K562 (cell line): ENCODE results near the gene POGZ. TPM values are rescaled to one million over a fixed set of nuclear protein-coding genes. Genes with fewer than 3 reads are reported as not detected.

Source experiments
- ATAC-seq: fragments of 200-7000 bp; cut with Tn5 transposase; 3 replicates; pipeline ENCODE4 v1.9.1; 2020; ENCODE audit warnings: moderate library complexity
- BruUV-seq: library from RNA; stranded (reverse); fragments of 400-500 nt; replicated peaks from 2 replicates; lab custom pipeline; 2021; lab: Mats Ljungman, UMichigan
- CTCF ChIA-PET: fragments of 300-600 bp; formaldehyde crosslinking; extraction: SDS; loops from one replicate; lab custom pipeline; 2021; ENCODE audit warnings: low intra/inter-chr PET ratio; lab: Yijun Ruan, JAX
- POLR2A ChIA-PET: fragments of 300-600, 350-650 bp; sonication (Branson Sonifier 250); formaldehyde crosslinking; extraction: SDS; loops from one replicate; lab custom pipeline; 2021; ENCODE audit warnings: antibody characterized with exemption, inconsistent platforms; lab: Yijun Ruan, JAX
- DNase-seq, 4 experiments: peaks; one replicate each; pipeline versions ENCODE4 v3.0.0 to v3.0.0-alpha.2; 2011 to 2018; ENCODE audit warnings: low spot score in 3 of 4, mixed read lengths in 3 of 4; ENCODE audit errors: extremely low read depth in 1 of 4
- FAIRE-seq: peaks from 2 replicates; lab custom pipeline; 2011; peaks lifted over from hg19 to GRCh38; lab: Jason Lieb, UNC
- H2AFZ ChIP-seq: 2 replicates; pipeline ENCODE4 v1.6.0; 2011; ENCODE audit warnings: low read depth, low read length, control low read depth, inconsistent platforms
- H3K27ac ChIP-seq: fragments of 200-600 bp; 3 replicates; pipeline ENCODE4 v1.8.0; 2011; ENCODE audit warnings: low read depth, mild to moderate bottlenecking, control low read depth, inconsistent platforms, low read length, moderate library complexity, mixed read lengths; ENCODE audit errors: extremely low read depth
- H3K27me3 ChIP-seq, 2 experiments: fragments of 300-600 bp in 1 of 2; 2 replicates in 1 of 2; 3 replicates in 1 of 2; pipeline versions ENCODE4 v1.6.0 to v1.8.0; 2011; ENCODE audit warnings: inconsistent platforms in 2 of 2, low read length in 2 of 2, mild to moderate bottlenecking in 1 of 2, mixed read lengths in 1 of 2, moderate library complexity in 1 of 2; ENCODE audit not compliant: control insufficient read depth in 2 of 2, insufficient read depth in 2 of 2
- H3K36me3 ChIP-seq: fragments of 300-600 bp; 3 replicates; pipeline ENCODE4 v1.8.0; 2011; ENCODE audit warnings: mild to moderate bottlenecking, low read length, inconsistent platforms; ENCODE audit not compliant: control insufficient read depth, insufficient read depth
- H3K4me1 ChIP-seq, 2 experiments: fragments of 200-600 bp in 1 of 2; replicated peaks in 1 of 2; 2 replicates in 1 of 2; 3 replicates in 1 of 2; pipeline versions ENCODE4 v1.5.1 to v1.8.0; 2011; ENCODE audit warnings: inconsistent platforms in 2 of 2, low read length in 2 of 2, mild to moderate bottlenecking in 1 of 2, mixed read lengths in 1 of 2, moderate library complexity in 1 of 2; ENCODE audit not compliant: control insufficient read depth in 2 of 2, insufficient read depth in 2 of 2
- H3K4me2 ChIP-seq: 2 replicates; pipeline ENCODE4 v1.6.1; 2011; ENCODE audit warnings: low read length, control low read depth, inconsistent platforms, mixed read lengths; ENCODE audit not compliant: insufficient read depth
- H3K4me3 ChIP-seq: fragments of 200-600 bp; sonication (generic), shearing (Covaris generic); 2 replicates; pipeline ENCODE4 v1.5.1; 2016; ENCODE audit warnings: control low read depth, inconsistent platforms
- H3K79me2 ChIP-seq: fragments of 200-600 bp; 3 replicates; pipeline ENCODE4 v1.8.0; 2011; ENCODE audit warnings: low read length, inconsistent platforms; ENCODE audit not compliant: control insufficient read depth, insufficient read depth
- H3K9ac ChIP-seq, 2 experiments: 2 replicates each; pipeline versions ENCODE4 v1.6.0 to v1.6.1; 2011; ENCODE audit warnings: low read depth in 2 of 2, low read length in 2 of 2, control low read depth in 1 of 2, inconsistent platforms in 1 of 2, mild to moderate bottlenecking in 1 of 2, mixed read lengths in 1 of 2; ENCODE audit not compliant: insufficient read depth in 1 of 2
- H3K9me1 ChIP-seq: one replicate; pipeline ENCODE4 v1.6.0; 2011; ENCODE audit warnings: inconsistent platforms, mild to moderate bottlenecking, low read length, moderate library complexity; ENCODE audit not compliant: control insufficient read depth, insufficient read depth
- H3K9me3 ChIP-seq: replicated peaks from 2 replicates; pipeline ENCODE4 v1.5.1; 2011; ENCODE audit warnings: low read depth, low read length, inconsistent platforms; ENCODE audit not compliant: control insufficient read depth, insufficient read depth
- H4K20me1 ChIP-seq: replicated peaks from 2 replicates; pipeline ENCODE4 v1.6.1; 2011; ENCODE audit warnings: low read length, inconsistent platforms, mixed read lengths; ENCODE audit not compliant: control insufficient read depth, insufficient read depth
- CBX1 ChIP-seq: sonication (generic); IDR thresholded peaks from 2 replicates; pipeline ENCODE4 v1.6.1; 2016; ENCODE audit warnings: antibody characterized with exemption, low read depth, mild to moderate bottlenecking
- CBX3 ChIP-seq, 2 experiments: IDR thresholded peaks; 1 replicate in 1 of 2; 2 replicates in 1 of 2; pipeline ENCODE4 v1.6.1; 2012; ENCODE audit warnings: inconsistent platforms in 2 of 2, low read length in 2 of 2, borderline replicate concordance in 1 of 2, control low read depth in 1 of 2
- CBX5 ChIP-seq: IDR thresholded peaks from 2 replicates; pipeline ENCODE4 v1.6.1; 2014; ENCODE audit warnings: low read depth, borderline replicate concordance
- ERF ChIP-seq: fragments of 450-650 bp; formaldehyde crosslinking; IDR thresholded peaks from 2 replicates; pipeline ENCODE4 v1.4.0; 2020; ENCODE audit warnings: mild to moderate bottlenecking, mixed read lengths
- NR2C2 ChIP-seq, 2 experiments: fragments of 200-800 bp in 1 of 2; sonication (Bioruptor generic) in 1 of 2; sonication (generic) in 1 of 2; formaldehyde crosslinking in 1 of 2; IDR thresholded peaks; 2 replicates each; pipeline versions ENCODE4 v1.6.1 to v1.8.0; 2016 to 2022; ENCODE audit warnings: mild to moderate bottlenecking in 1 of 2, missing compliant biosample characterization in 1 of 2, missing genetic modification characterization in 1 of 2, missing genetic modification reagents in 1 of 2
- PCBP1 ChIP-seq: fragments of 200-400 bp; formaldehyde crosslinking; IDR thresholded peaks from 2 replicates; pipeline ENCODE4 v1.6.1; 2018; ENCODE audit warnings: mild to moderate bottlenecking, low read depth, low read length; ENCODE audit not compliant: poor library complexity, severe bottlenecking
- POLR2AphosphoS2 ChIP-seq: IDR thresholded peaks from 2 replicates; pipeline ENCODE4 v1.6.1; 2012; ENCODE audit warnings: low read length, improper control_type of control experiment
- SUPT5H ChIP-seq: fragments of 450-650 bp; IDR thresholded peaks from 2 replicates; pipeline ENCODE4 v1.6.1; 2016
- TRIM28 ChIP-seq: fragments of 450-650 bp; IDR thresholded peaks from 2 replicates; pipeline ENCODE4 v1.6.1; 2017
- YY1 ChIP-seq, 3 experiments: IDR thresholded peaks; 2 replicates each; pipeline ENCODE4 v1.6.1; 2011; ENCODE audit warnings: low read length in 2 of 3, mild to moderate bottlenecking in 2 of 3, moderate library complexity in 2 of 3, borderline replicate concordance in 1 of 3, control low read depth in 1 of 3, low read depth in 1 of 3; ENCODE audit not compliant: insufficient read depth in 3 of 3, insufficient replicate concordance in 2 of 3, control insufficient read depth in 1 of 3, insufficient read length in 1 of 3; ENCODE audit errors: extremely low read depth in 1 of 3
- ZFP36 ChIP-seq: fragments of 150-350 bp; IDR thresholded peaks from 2 replicates; pipeline ENCODE4 v1.6.1; 2018; ENCODE audit warnings: low read length, low read depth; ENCODE audit not compliant: partially characterized antibody
- ZNF280A ChIP-seq: fragments of 450-650 bp; IDR thresholded peaks from 2 replicates; pipeline ENCODE4 v1.6.1; 2018; ENCODE audit warnings: mild to moderate bottlenecking, low read depth; ENCODE audit not compliant: partially characterized antibody
- WGBS: fragments of 100-300 bp; shearing (Covaris generic); methylation state at CpG from one replicate; pipeline ENCODE4 v1.1.6; 2016; ENCODE audit warnings: low coverage, mixed read lengths; ENCODE audit not compliant: insufficient coverage; ENCODE audit errors: missing lambda C conversion rate; 5-methylcytosine and 5-hydroxymethylcytosine counted together
- in situ Hi-C: fragments of 300-500 bp; cut with MboI; formaldehyde crosslinking; loops from 4 replicates; pipeline ENCODE4 v1.15.0; 2018; ENCODE audit warnings: inconsistent platforms, mixed read lengths
- intact Hi-C: fragments of 100-400 bp; cut with micrococcal nuclease; formaldehyde crosslinking; loops from 2 replicates; pipeline ENCODE4 v1.14.2; 2022
- polyA plus RNA-seq, 8 experiments: library from polyadenylated mRNA; depleted of rRNA in 4 of 8; stranded (reverse) in 5 of 8; unstranded in 3 of 8; fragments of >200 nt; fragmentation: Nextera tagmentation in 2 of 8; fragmentation: Illumina TruSeq in 1 of 8; extraction: Ambion mirVana in 2 of 8; extraction: Trizol in 1 of 8; gene quantifications; 2 replicates each; pipeline versions ENCODE4 v1.2.1 to v1.2.3, GENCODE V29; 2011 to 2014; ENCODE audit warnings: inconsistent platforms in 1 of 8, missing spikeins in 1 of 8
- total RNA-seq, 7 experiments: library from RNA; depleted of rRNA in 6 of 7; stranded (reverse); fragments of >200 nt in 6 of 7; fragmentation: Illumina TruSeq in 2 of 7; extraction: Trizol in 2 of 7; gene quantifications; 2 replicates each; pipeline versions ENCODE4 v1.2.1 to v1.2.3, GENCODE V29; 2011 to 2021; ENCODE audit warnings: low replicate concordance in 1 of 7
- TF ChIP-seq, protein P1 (sequence below): sonication (generic); formaldehyde crosslinking; IDR thresholded peaks from 2 replicates; pipeline ENCODE4 v1.8.0; 2022; ENCODE audit warnings: mild to moderate bottlenecking, missing genetic modification reagents

Gene POGZ
- total and polyA plus RNA-seq, 9 of the 15 experiments (the other 6 are each of a cell fraction or from before 2014, with no cell fraction given): 9.4 to 40.6 (median 21.6) TPM

- peak in 1 of 4 experiments; percentile 33 for DNase-seq
- ChIA-PET POLR2A (no interaction called here), CTCF (no interaction called here)
- Histone ChIP-seq H2AFZ (no peak overlapping the region), H3K27ac (no peak overlapping the region), H3K27me3 (no peaks in the 10 kb centered on the region), H3K9me1 (no peaks in the 10 kb centered on the region), H3K4me3 (no peak overlapping the region), H3K4me2 (no peak overlapping the region), H3K4me1 (no peaks in the 10 kb centered on the region), H3K9me3 (peaks cover 7% of the 10 kb centered on the region; the same call in 1 of the 2 replicates), H4K20me1 (no peaks in the 10 kb centered on the region), H3K79me2 (no peaks in the 10 kb centered on the region), H3K36me3 (peaks cover 30% of the 10 kb centered on the region; the same call in 2 of the 3 replicates), H3K9ac (no peak overlapping the region)
- FAIRE-seq: no peak
- ATAC-seq: peak; percentile 50; the same call in 2 of the 3 replicates
- intact Hi-C loops (no loop called here), in situ Hi-C loops (no loop called here)
- 51% methylated on average over 3 of the region's 3 CpGs for WGBS
- BruUV-seq: no TSS peak
- peak; percentile 85 for TF ChIP-seq CBX5
- peak; percentile 94 for TF ChIP-seq TRIM28
- no peak for TF ChIP-seq POLR2AphosphoS2
- no peak for TF ChIP-seq PCBP1
- TF ChIP-seq ZNF280A: peak; percentile 52
- peak; percentile 95 for TF ChIP-seq ZFP36
- no peak for TF ChIP-seq ERF (CRISPR knock-in tag)
- peak in 1 of 3 experiments; percentile 10 for TF ChIP-seq YY1 (IDR thresholded peaks at IDR 0.05; ENCODE audit: borderline replicate concordance in 1 of 3, control insufficient read depth in 1 of 3, extremely low read depth in 1 of 3, insufficient read depth in 3 of 3, insufficient read length in 1 of 3, insufficient replicate concordance in 2 of 3, low read depth in 1 of 3, low read length in 2 of 3)
- TF ChIP-seq SUPT5H: no peak
- TF ChIP-seq CBX1: peak; percentile 54; the same call in 1 of the 2 replicates
- peak in 1 of 2 experiments; percentile 96; a peak in 2 of 3 replicates for TF ChIP-seq CBX3 (IDR thresholded peaks at IDR 0.05; ENCODE audit: borderline replicate concordance in 1 of 2, low read length in 2 of 2)
- TF ChIP-seq, protein P1, sequence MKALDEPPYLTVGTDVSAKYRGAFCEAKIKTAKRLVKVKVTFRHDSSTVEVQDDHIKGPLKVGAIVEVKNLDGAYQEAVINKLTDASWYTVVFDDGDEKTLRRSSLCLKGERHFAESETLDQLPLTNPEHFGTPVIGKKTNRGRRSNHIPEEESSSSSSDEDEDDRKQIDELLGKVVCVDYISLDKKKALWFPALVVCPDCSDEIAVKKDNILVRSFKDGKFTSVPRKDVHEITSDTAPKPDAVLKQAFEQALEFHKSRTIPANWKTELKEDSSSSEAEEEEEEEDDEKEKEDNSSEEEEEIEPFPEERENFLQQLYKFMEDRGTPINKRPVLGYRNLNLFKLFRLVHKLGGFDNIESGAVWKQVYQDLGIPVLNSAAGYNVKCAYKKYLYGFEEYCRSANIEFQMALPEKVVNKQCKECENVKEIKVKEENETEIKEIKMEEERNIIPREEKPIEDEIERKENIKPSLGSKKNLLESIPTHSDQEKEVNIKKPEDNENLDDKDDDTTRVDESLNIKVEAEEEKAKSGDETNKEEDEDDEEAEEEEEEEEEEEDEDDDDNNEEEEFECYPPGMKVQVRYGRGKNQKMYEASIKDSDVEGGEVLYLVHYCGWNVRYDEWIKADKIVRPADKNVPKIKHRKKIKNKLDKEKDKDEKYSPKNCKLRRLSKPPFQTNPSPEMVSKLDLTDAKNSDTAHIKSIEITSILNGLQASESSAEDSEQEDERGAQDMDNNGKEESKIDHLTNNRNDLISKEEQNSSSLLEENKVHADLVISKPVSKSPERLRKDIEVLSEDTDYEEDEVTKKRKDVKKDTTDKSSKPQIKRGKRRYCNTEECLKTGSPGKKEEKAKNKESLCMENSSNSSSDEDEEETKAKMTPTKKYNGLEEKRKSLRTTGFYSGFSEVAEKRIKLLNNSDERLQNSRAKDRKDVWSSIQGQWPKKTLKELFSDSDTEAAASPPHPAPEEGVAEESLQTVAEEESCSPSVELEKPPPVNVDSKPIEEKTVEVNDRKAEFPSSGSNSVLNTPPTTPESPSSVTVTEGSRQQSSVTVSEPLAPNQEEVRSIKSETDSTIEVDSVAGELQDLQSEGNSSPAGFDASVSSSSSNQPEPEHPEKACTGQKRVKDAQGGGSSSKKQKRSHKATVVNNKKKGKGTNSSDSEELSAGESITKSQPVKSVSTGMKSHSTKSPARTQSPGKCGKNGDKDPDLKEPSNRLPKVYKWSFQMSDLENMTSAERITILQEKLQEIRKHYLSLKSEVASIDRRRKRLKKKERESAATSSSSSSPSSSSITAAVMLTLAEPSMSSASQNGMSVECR: no peak
- no peak for TF ChIP-seq NR2C2 (CRISPR knock-in tag; IDR thresholded peaks at IDR 0.05)
- no peak for TF ChIP-seq NR2C2 (tag; IDR thresholded peaks at IDR 0.05)
These were observed 96.8 kb downstream of the POGZ start for GRCh38 chr1:151362308-151363155.
